Mucosa of stomach (tissue), 1 donor: ENCODE measurements around the gene MMP24.
"Not testable (repeated sequence)": the region's sequence is repeated elsewhere in the genome, so short reads cannot be mapped to it uniquely, and the experiment has no call there.

Experiments used
- H3K27me3 ChIP-seq: one replicate; pipeline ENCODE4 v1.7.0; 2013; ENCODE audit warnings: mild to moderate bottlenecking, low read length; ENCODE audit not compliant: control insufficient read depth, insufficient read depth
- H3K36me3 ChIP-seq: one replicate; pipeline ENCODE4 v1.7.0; 2013; ENCODE audit warnings: low read length; ENCODE audit not compliant: control insufficient read depth, insufficient read depth
- H3K4me1 ChIP-seq: one replicate; pipeline ENCODE4 v1.7.0; 2013; ENCODE audit warnings: mild to moderate bottlenecking, low read length; ENCODE audit not compliant: control insufficient read depth, insufficient read depth
- H3K4me3 ChIP-seq: one replicate; pipeline ENCODE4 v1.7.0; 2013; ENCODE audit warnings: low read length
- H3K9ac ChIP-seq: one replicate; pipeline ENCODE4 v1.7.0; 2013; ENCODE audit warnings: mild to moderate bottlenecking, low read length, moderate library complexity
- H3K9me3 ChIP-seq: one replicate; pipeline ENCODE4 v1.7.0; 2013; ENCODE audit warnings: mild to moderate bottlenecking, low read length, moderate library complexity; ENCODE audit not compliant: control insufficient read depth
- donor health status: Pancreatic carcinoma.

The MMP24 gene

DNA sequence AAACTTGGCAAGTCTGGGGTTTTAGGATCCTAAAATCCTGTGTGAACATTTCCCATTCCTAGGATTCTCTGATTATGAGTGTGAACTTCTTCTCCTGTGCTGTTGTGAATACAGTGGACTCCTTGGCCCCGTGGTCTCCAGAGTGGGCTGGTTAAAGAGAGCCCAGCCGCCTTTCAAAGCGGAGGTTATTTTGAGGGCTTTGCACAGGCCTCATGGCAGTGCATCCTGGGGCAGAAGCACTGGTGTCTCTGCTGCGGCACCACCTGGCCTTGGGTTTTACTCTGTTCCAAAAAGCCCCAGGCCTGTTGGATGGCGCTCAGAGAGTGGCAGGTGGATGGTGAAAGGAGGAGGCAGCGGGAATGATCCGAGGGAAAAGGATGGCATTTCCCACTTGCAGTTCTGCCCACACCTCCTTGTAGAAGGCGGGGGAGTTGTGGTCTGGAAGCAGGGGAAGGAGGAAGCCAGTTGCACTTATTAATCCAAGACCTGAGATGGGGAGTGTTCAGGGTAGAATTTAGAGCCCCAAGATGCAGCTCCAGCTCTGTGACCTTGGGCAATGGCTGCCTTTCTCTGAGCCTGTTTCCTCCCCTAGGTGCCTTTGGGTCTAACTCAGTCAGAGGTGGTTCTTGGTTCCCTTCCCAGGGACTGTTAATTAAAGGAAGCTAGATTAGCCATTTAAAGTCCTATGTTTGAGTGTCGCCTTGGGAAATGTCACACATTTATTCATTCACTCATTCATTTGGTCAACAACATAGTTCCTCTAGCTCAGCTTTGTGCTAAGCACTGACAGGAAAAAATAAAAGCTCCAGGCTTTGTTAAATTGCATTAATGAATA lies 22.4 kb downstream of the MMP24 start:
- H3K4me1 ChIP-seq, result peaks cover 18% of the 10 kb centered on the region
- H3K9ac ChIP-seq, result no peak overlapping the region

DNA sequence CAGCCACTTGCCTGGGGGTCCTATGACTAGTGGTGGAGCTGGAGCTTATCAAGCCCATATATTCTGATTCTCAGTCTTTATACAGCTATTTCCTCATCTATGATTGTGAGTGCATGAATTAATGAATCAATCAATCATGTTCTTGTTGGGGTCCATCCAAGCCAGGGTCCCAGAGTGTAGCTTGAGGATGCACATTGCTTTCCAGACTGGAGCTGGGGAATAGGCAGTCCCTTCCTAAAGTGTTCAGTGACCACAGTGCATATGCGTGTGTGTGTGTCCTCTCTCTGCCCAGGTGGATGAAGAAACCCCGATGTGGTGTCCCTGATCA lies 25.1 kb downstream of the MMP24 start:
- no peak overlapping the region for H3K4me3 ChIP-seq
- H3K4me1 ChIP-seq, result peaks cover 18% of the 10 kb centered on the region
- no peak overlapping the region for H3K9ac ChIP-seq
- H3K36me3 ChIP-seq, result no peaks in the 10 kb centered on the region
- no peaks in the 10 kb centered on the region for H3K27me3 ChIP-seq
- no peaks in the 10 kb centered on the region for H3K9me3 ChIP-seq

More for the DNA sequence above, 22.4 kb downstream of the MMP24 start:
- Histone ChIP-seq H3K4me3 (no peak overlapping the region), H3K27me3 (no peaks in the 10 kb centered on the region), H3K9me3 (no peaks in the 10 kb centered on the region), H3K36me3 (no peaks in the 10 kb centered on the region)

DNA sequence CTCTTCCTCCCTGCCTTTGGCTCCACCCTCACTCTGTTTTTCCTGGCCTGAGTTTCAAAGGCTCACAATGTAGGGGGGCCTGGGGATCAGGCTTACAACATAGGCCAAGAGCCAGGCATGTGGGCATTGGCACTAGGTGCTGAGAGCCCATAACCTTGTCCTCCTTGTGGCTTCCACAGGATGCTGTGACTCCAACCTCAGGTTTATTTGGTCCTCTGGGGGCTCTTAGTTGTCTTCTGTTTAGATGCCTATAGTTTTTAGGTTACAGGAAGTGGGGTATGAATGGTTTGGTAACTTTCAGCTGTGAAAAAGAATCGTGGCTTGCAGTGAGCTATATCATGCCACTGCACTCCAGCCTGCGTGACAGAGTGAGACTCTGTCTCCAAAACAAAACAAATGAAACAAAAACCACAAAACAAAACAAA lies 25.6 kb downstream of the MMP24 start:
- H3K9ac ChIP-seq, result no peak overlapping the region
- H3K27me3 ChIP-seq, result no peaks in the 10 kb centered on the region
- H3K9me3 ChIP-seq, result no peaks in the 10 kb centered on the region
- no peaks in the 10 kb centered on the region for H3K36me3 ChIP-seq
- H3K4me3 ChIP-seq, result no peak overlapping the region
- peaks cover 18% of the 10 kb centered on the region for H3K4me1 ChIP-seq

DNA sequence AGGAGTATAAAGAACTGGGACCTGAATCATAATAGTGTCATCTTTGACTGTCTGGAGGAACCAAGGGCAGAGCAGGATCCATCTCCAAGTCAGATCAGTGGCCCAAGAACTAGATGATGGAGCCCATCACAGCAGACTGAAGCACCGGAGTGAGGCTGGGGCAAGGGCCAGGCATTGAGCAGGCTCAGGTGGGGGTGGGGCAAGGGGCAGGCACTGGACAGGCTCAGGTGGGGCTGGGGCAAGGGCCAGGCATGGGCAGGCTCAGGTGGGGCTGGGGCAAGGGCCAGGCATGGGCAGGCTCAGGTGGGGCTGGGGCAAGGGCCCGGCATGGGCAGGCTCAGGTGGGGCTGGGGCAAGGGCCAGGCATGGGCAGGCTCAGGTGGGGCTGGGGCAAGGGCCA lies 26.1 kb downstream of the MMP24 start:
- H3K4me3 ChIP-seq, H3K9ac ChIP-seq, H3K9me3 ChIP-seq, H3K27me3 ChIP-seq, H3K36me3 ChIP-seq: not testable (repeated sequence)
- peaks cover 23% of the 10 kb centered on the region for H3K4me1 ChIP-seq

DNA sequence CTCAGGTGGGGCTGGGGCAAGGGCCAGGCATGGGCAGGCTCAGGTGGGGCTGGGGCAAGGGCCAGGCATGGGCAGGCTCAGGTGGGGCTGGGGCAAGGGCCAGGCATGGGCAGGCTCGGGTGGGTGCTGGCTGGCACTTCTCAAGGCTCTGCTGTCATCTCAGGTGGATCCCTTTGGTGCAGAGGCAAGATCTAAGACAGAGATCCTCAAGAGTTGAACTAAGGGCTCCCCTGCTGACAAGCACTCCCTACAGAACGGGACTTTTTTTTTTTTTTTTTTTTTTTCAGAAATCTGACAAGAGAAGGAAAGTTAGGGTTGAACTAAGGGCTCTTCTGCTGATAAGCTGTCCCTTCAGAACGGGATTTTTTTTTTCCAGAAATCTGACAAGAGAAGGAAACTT lies 26.5 kb downstream of the MMP24 start:
- Histone ChIP-seq H3K9ac (no peak overlapping the region), H3K4me1 (peaks cover 28% of the 10 kb centered on the region), H3K4me3 (no peak overlapping the region), H3K9me3 (no peaks in the 10 kb centered on the region), H3K36me3 (no peaks in the 10 kb centered on the region), H3K27me3 (no peaks in the 10 kb centered on the region)

DNA sequence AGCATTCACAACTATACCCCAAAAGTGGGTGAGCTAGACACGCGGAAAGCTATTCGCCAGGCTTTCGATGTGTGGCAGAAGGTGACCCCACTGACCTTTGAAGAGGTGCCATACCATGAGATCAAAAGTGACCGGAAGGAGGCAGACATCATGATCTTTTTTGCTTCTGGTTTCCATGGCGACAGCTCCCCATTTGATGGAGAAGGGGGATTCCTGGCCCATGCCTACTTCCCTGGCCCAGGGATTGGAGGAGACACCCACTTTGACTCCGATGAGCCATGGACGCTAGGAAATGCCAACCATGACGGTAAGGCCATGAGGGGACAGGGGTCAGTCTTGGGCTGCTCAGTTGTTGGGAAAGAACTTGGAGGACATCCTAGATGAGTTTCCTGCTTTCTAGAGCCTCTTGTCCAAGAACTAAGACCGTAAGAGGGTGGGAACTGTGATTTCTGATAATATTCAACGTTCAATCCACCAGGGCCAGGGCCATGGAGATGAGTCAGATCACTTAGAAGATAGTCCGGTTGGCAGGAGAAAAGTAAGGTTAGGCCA lies 28.0 kb downstream of the MMP24 start:
- Histone ChIP-seq H3K9me3 (no peaks in the 10 kb centered on the region), H3K9ac (no peak overlapping the region), H3K4me1 (peaks cover 31% of the 10 kb centered on the region), H3K4me3 (no peak overlapping the region), H3K27me3 (no peaks in the 10 kb centered on the region), H3K36me3 (no peaks in the 10 kb centered on the region)

DNA sequence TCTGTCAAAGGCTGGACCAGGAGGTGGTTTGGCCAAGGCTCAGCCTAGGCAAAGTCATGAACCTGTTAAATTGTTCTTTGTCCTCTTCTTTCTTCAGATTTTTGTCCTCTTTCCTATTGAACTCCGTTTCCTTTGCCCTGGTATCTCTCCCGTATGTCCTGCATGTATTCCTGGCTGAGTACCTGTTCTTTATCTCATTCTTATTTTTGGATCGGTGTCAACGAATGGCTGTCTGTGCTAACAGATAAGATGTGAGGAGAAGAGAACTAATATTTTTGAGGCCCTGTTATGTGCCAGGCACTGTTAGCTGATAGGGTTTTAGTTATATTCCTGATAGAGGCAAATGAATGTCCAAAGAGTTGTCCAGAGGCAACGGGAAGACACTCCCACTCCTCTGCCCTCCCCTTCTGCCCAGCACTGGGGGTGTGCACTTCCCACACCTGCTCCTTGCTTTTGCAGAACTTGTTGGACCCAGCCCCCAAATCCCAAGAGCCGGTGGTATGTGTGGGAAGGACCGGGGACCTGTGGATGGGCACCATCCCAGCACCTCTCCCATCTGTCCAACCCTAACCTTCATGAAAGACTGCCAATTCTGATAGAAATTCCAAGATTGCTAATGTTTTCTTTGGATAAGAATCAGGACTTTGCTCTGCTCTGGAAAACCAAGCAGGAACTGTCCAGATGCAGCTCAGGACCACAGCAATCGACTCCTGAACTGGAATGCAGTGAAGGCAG lies 30.9 kb downstream of the MMP24 start:
- no peak overlapping the region for H3K9ac ChIP-seq
- no peak overlapping the region for H3K4me3 ChIP-seq
- peaks cover 23% of the 10 kb centered on the region for H3K4me1 ChIP-seq
- no peaks in the 10 kb centered on the region for H3K27me3 ChIP-seq
- H3K9me3 ChIP-seq, result no peaks in the 10 kb centered on the region
- H3K36me3 ChIP-seq, result no peaks in the 10 kb centered on the region

DNA sequence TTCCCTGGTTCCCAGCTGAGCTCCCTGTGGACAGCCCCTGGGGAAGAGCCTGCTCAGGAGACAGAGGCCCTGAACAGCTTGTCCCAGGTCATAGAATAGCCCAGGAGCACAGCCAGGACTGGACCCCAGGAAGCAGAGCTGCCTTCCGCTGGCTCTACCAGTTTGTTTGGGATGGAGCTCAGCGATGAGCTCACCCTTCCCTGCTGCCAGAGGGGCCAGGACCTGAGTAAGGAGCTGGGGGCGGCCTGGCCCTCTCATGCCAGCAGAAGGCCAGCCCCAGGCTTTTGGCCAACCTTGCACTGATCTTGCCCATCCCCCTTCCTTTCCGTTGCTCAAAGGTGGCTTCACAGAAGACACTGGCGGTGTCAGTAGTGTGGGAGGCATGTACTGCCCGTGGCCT lies 33.9 kb downstream of the MMP24 start:
- peaks cover 26% of the 10 kb centered on the region for H3K4me1 ChIP-seq
- no peaks in the 10 kb centered on the region for H3K36me3 ChIP-seq
- no peak overlapping the region for H3K4me3 ChIP-seq
- no peaks in the 10 kb centered on the region for H3K9me3 ChIP-seq
- no peaks in the 10 kb centered on the region for H3K27me3 ChIP-seq
- H3K9ac ChIP-seq, result no peak overlapping the region

DNA sequence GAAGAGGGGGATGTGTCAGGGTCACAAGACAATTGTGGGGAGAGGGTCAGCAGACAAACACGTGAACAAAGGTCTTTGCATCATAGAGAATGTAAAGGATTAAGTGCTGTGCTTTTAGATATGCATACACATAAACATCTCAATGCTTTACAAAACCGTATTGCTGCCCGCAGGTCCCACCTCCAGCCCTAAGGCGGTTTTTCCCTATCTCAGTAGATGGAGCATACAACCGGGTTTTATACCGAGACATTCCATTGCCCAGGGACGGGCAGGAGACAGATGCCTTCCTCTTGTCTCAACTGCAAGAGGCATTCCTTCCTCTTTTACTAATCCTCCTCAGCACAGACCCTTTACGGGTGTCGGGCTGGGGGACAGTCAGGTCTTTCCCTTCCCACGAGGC lies 35.8 kb downstream of the MMP24 start:
- H3K4me3 ChIP-seq, H3K9ac ChIP-seq, H3K9me3 ChIP-seq, H3K36me3 ChIP-seq, H3K27me3 ChIP-seq: not testable (repeated sequence)
- H3K4me1 ChIP-seq, result peaks cover 25% of the 10 kb centered on the region

DNA sequence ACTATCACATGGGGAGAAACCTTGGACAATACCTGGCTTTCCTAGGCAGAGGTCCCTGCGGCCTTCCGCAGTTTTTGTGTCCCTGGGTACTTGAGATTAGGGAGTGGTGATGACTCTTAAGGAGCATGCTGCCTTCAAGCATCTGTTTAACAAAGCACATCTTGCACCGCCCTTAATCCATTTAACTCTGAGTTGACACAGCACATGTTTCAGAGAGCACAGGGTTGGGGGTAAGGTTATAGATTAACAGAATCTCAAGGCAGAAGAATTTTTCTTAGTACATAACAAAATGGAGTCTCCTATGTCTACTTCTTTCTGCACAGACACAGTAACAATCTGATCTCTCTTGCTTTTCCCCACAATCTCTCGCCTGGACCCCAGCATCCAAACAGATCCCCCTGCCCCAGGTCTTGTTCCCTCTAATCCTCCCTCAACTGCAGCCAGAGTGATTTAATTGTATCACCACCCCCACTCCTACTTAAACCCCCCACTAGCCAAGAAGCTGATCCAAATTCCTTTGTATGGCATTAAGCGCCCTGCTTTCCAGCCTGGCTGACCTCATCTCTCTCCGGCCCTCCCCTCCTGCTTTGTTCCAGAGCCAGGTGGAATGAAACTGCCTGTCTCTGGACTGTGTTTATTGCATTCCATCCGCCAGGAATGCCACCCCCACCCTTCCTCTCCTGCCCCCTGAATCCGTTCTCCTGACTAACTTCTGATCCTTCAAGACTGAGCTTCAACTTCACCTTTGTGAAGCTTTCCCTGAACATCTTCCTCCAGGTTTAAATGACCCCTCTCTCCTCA lies 36.4 kb downstream of the MMP24 start:
- H3K27me3 ChIP-seq, H3K4me3 ChIP-seq, H3K9ac ChIP-seq, H3K36me3 ChIP-seq, H3K9me3 ChIP-seq: not testable (repeated sequence)
- peaks cover 23% of the 10 kb centered on the region for H3K4me1 ChIP-seq

DNA sequence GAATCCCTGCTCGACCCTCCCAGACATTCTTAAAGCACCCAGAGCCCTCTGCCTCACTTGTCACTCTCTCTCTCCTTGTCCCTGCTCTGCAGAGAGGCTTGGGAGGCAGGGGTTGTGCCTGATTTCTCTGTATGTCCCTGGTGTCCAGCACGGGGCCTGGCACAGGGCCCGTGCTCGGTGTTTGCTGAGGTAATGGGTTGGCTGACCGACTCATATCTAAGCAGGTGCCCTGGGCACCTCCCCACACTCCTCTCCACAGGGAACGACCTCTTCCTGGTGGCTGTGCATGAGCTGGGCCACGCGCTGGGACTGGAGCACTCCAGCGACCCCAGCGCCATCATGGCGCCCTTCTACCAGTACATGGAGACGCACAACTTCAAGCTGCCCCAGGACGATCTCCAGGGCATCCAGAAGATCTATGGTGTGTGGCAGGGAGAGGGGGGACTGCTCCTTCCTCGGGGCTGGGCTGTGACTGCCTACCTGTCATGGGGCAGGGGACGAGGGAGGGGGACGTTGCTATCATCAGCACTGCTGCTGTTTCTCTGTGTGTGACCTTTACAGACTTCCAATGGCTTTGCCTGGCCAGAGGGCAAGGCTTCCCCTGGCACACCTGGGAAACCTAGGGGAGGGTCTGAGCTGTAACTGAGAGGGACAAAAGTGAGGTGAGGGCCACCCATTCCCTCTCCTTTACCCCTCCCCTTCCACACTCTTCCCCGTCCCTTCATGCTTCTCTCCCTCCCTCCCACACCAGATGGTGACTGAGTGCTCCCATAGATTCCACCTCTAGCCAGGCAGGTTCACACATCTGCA lies 37.2 kb downstream of the MMP24 start:
- H3K9me3 ChIP-seq, result no peaks in the 10 kb centered on the region
- peaks cover 19% of the 10 kb centered on the region for H3K4me1 ChIP-seq
- no peaks in the 10 kb centered on the region for H3K27me3 ChIP-seq
- H3K4me3 ChIP-seq, result no peak overlapping the region
- no peak overlapping the region for H3K9ac ChIP-seq
- no peaks in the 10 kb centered on the region for H3K36me3 ChIP-seq
